GM21737 (cell line): ENCODE data around the gene RGS6.
A peak's percentile ranks its signal among the peaks of the same experiment; 100 is the strongest.

ENCODE experiments used
- ATAC-seq: cut with Tn5 transposase; IDR thresholded peaks from one replicate; pipeline ENCODE4 v1.9.1; 2021; ENCODE audit warnings: mild to moderate bottlenecking, moderate library complexity; ENCODE audit not compliant: unreplicated experiment

Gene RGS6

GRCh38 chr14:72518809-72519377 lies 586.7 kb downstream of the RGS6 start:
- peak; percentile 65 for ATAC-seq

GRCh38 chr14:72519543-72519942 lies 587.3 kb downstream of the RGS6 start:
- peak; percentile 15 for ATAC-seq

- no peak for ATAC-seq
Observed at GRCh38 chr14:72521045-72521444, 588.8 kb downstream of the RGS6 start.

- no peak for ATAC-seq
Observed at GRCh38 chr14:72521968-72522741, 589.9 kb downstream of the RGS6 start.

GRCh38 chr14:72522847-72523246 lies 590.6 kb downstream of the RGS6 start:
- ATAC-seq = no peak

- ATAC-seq = no peak
Observed at GRCh38 chr14:72523424-72524294, 591.4 kb downstream of the RGS6 start.

GRCh38 chr14:72524295-72524629 lies 592.0 kb downstream of the RGS6 start:
- no peak for ATAC-seq

GRCh38 chr14:72525087-72525915 lies 593.1 kb downstream of the RGS6 start:
- ATAC-seq = no peak

- ATAC-seq = no peak
Observed at GRCh38 chr14:72527591-72527990, 595.4 kb downstream of the RGS6 start.

GRCh38 chr14:72528059-72528862 lies 596.0 kb downstream of the RGS6 start:
- no peak for ATAC-seq

- no peak for ATAC-seq
Observed at GRCh38 chr14:72528863-72529175, 596.6 kb downstream of the RGS6 start.

GRCh38 chr14:72532686-72533454 lies 600.6 kb downstream of the RGS6 start:
- no peak for ATAC-seq

- ATAC-seq = no peak
Observed at GRCh38 chr14:72535485-72535884, 603.3 kb downstream of the RGS6 start.

- ATAC-seq = no peak
Observed at GRCh38 chr14:72538387-72538786, 606.2 kb downstream of the RGS6 start.

GRCh38 chr14:72539661-72540315 lies 607.6 kb downstream of the RGS6 start:
- ATAC-seq = no peak

GRCh38 chr14:72540836-72541235 lies 608.6 kb downstream of the RGS6 start:
- no peak for ATAC-seq

- ATAC-seq = no peak
Observed at GRCh38 chr14:72541546-72541945, 609.3 kb downstream of the RGS6 start.

- ATAC-seq = no peak
Observed at GRCh38 chr14:72543341-72543740, 611.1 kb downstream of the RGS6 start.
